ENCODE data around the gene CTXND1.
"Not testable (repeated sequence)": the region's sequence is repeated elsewhere in the genome, so short reads cannot be mapped to it uniquely, and the experiment has no call there.

Gene CTXND1

GRCh38 chr15:80252121-80252518, at the start of gene CTXND1:
Gene CTXND1 (minus strand): TSS chr15:80252213. CDS start chr15:80201949, 50,264 bp downstream.
- DNase-seq, result no peak

DNA sequence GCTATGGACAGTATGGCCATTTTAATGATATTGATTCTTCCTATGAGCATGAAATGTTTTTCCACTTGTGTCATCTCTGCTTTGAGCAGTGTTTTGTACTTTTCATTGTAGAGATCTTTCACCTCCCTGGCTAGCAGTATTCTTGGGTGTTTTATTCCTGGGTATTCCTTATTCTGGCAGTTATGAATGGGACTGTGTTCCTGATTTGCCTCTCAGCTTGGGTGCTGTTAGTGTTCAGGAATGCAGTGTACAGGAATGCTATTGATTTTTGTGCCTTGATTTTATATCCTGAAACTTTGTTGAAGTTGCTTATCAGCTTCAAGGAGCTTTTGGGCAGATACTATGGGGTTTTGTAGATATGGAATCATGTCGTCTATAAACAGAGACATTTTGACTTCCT, 49.5 kb upstream of the CTXND1 start:
- no peak for DNase-seq

- not testable (repeated sequence) for DNase-seq
These were observed 43.8 kb upstream of the CTXND1 start for GRCh38 chr15:80295777-80296176.

DNA sequence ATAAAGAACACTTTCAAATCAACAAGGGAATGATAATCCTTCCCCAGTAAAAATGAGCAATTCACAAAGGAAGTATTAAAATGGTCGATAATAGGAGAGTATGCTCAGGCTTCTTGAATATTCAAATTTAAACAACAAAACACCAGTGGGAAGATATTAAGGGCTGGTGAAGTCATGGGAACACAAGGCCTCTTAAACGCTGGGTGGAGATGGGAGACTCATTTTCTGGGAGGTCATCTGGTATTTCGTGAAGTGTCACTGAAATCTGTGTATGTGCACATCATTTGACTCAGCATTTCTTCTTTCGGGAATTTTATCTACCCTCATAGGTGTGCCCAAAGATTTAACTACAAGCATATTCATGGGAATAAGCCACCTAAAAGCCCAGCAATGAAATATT, 40.1 kb upstream of the CTXND1 start:
- no peak for DNase-seq

DNA sequence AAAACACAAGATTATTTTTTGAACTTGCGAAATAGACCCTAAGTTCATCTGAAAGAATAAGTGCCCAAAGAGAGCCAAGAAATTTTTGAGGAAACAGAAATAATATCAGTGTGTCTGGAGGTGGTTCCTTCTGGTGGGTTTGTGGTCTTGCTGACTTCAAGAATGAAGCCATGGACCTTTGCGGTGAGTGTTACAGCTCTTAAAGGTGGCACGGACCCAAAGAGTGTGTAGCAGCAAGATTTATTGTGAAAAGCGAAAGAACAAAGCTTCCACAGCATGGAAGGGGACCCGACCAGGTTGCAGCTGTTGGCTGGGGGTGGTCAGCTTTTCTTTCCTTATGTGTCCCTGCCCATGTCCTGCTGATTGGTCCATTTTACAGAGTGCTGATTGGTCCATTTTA, 38.9 kb upstream of the CTXND1 start:
- DNase-seq, result not testable (repeated sequence)

DNA sequence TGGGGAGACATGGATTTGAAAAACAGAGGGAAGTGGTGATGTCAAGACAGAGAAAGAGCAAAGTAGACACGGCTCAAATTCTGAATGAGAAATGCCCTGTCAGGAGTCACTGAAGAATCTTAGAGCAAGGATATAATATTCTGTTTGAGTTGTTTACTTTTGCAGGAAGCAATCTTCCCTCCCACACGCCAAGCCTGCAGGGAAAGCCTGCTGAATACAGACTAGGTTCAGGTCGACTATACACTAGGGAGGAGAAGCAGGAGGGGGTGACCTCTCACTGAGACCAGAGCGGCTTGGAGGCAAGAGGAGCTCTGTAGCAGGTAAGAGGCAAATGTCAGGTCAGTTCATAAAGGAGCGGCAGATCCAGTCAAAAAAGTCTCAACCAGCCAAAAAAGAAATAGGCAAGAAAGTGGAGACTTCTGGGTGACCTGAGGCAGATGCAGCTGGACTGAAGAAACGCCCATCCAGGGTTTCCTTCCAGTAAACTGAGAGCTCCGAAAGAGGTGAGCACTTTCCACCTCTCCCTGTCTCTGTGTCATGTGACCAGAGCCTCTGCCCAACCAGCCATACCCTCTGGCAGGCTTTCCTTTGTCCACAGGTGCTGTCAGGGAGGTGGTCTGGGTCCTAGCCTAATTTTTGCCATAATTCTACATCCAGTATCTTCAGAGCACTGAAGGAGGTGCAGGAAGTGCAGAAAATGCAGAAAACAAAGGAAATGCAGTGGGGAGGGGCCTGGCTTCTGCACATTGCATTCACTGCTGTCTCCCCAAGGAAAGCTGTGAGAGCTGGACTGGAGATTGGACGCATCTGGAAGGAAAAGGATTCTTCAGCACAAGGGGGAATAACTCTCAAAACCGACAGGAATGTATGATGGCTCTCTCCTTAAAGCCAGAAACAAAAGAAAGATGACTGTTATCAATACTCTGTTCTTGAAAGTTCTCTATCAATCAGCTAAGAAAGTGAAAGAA, 37.8 kb upstream of the CTXND1 start:
- no peak for DNase-seq

DNA sequence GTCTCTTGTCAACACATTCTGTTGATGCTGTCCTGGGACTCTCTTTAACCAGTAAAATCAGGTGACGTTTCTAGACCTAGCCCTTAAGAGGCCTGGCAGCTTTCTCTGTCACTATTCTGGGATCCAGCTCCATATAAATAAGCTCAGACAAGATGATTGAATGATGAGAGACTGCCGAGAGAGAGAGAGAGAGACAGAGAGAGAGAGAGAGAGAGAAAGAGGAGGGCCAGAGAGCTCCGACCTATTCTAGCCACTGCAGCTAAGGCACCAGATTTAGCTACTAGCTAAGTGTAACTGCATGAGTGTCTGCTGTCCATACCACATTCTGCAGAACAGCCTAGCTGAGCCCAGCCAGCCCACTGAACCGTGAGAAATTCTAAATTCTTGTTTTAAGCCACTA, 36.1 kb upstream of the CTXND1 start:
- no peak for DNase-seq

DNA sequence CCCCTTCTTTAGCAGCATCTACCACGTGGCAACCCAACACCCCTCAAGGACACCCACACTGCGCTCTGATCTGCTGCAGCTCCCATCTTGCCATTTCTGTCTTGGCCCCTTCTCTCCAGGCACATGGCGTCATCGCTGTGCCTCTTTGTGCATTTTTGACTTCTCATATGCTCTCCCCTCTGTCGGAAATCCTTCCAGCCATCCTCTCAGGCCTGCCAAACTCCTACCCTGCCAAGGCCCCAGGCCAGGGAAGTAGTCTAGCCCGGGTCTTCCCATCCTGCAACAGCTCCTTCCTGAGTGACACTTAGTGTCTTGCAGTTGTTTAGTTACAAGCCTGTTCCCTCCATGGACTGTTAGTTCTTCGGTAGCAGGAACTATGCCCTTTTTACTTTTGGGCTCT, 34.0 kb upstream of the CTXND1 start:
- no peak for DNase-seq

- no peak for DNase-seq
These were observed 33.4 kb upstream of the CTXND1 start for GRCh38 chr15:80285379-80285778.

GRCh38 chr15:80283531-80283930, 31.5 kb upstream of the CTXND1 start:
- DNase-seq, result no peak

DNA sequence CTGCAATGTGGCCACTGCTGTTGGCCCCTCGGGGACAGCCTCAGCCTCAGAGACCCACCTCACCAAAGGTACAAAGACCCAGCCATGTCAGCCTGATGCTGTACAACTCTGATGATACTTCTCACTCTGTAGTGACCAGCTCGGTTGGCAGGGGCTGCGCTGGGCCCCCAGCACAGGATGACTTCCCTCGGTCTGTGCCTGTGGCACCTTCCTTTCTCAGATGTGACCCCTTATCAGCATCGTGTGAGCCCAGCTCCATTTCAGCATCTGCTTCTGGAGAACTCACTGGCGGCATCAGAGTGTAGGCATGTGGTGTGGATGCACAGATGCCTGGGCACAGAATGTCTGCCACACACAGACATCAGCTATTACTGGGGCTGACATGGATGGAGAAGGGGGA, 25.1 kb upstream of the CTXND1 start:
- DNase-seq, result no peak

DNA sequence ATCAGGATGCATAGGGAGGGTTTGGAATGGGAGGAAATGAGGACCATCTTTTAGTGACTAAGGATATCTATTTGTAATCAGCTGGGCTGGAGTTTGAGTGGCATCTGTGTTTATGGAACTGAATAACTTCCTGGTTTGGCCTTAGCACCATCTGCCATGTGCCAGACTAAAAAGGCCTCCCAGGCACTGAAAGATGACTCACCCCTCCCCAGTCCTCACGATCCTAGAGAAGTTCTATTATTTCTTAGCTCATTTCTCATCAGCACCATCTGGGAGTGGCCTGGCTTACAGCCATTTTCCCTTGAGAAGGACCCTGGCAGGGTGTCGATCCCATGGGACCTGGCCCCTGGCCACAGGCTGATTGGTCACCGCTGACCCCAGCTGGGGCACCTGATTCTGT, 23.9 kb upstream of the CTXND1 start:
- no peak for DNase-seq

- DNase-seq, result no peak
These were observed 23.0 kb upstream of the CTXND1 start for GRCh38 chr15:80274996-80275395.

GRCh38 chr15:80274554-80274953, 22.5 kb upstream of the CTXND1 start:
- no peak for DNase-seq

DNA sequence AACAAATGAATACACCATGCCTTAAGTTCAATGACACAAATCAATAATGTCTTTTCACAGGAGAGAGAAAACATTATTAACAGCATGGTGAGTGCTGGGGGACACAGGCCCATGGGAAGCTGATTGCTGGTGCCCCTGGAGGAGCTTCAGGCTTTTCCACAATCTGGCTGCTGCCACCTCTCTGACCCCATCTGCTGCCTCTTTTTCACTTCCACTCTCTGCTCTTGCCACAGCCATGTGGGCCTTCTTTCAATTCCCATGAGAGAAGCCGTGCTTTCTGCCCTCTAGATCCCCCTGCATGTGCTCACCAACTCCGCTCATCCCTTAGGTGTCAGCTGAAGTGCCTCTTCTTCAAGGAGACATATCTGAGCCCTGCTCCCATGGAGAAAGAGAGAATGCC, 21.0 kb upstream of the CTXND1 start:
- no peak for DNase-seq

DNA sequence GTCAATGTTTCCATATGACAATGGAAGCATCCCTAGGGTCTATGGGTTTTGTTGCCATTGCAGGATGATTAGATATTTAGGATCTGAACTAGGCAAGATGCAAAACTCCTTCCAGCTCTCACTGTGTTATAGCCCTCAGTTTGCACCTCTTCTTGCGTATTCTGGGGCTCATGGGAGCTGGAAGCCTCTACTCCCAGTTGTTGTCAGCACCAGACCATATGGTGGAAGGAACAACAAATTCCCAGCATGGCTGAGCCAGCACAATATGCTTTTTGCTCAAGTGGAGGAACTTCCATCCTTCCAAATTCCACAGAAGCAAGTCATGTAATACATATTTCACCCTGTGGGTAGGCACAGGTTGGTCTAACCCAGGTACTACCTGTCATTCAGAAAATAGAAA, 18.5 kb upstream of the CTXND1 start:
- no peak for DNase-seq

DNA sequence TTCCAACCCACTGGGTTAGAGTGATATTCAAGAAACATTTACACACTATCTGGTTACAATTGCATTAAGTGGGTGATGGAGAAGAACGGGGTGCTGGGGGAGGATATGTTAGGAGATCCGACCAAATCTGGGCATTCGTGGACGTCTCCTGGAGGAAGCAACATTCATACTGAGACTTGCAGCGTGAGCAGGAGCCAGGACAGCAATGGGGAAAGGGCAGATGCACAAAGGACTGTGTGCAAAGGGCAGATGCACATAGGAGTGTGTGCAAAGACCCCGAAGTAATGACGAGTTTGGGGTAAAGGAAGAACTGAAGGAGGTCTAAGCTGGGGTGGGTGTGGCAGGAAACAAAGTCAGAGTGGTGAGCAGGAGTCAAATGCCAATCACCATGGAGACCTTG, 16.1 kb upstream of the CTXND1 start:
- no peak for DNase-seq

- DNase-seq, result no peak
These were observed 15.6 kb upstream of the CTXND1 start for GRCh38 chr15:80267658-80268057.

DNA sequence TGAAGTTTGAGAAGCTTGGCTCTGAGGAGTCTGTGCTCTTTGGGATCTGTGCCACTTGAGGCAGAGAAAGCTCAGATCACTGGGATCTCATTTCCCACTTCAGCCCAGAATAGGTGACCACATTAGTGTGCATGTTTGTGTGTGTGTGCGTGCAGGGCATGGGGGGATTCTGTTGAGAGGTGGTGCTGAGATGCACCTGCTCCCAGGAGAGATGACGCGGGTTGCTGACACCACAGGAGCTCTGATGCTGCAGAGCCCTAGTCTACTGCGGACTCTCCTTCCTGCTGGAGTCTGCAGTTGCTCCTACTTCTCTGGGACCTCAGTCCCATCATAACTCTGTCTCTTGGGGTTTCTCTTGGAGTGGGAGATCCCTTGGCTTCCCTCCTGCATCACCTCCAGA, 14.7 kb upstream of the CTXND1 start:
- DNase-seq, result no peak

- no peak for DNase-seq
These were observed 14.1 kb upstream of the CTXND1 start for GRCh38 chr15:80266113-80266512.

- no peak for DNase-seq
These were observed 13.0 kb upstream of the CTXND1 start for GRCh38 chr15:80265021-80265420.

DNA sequence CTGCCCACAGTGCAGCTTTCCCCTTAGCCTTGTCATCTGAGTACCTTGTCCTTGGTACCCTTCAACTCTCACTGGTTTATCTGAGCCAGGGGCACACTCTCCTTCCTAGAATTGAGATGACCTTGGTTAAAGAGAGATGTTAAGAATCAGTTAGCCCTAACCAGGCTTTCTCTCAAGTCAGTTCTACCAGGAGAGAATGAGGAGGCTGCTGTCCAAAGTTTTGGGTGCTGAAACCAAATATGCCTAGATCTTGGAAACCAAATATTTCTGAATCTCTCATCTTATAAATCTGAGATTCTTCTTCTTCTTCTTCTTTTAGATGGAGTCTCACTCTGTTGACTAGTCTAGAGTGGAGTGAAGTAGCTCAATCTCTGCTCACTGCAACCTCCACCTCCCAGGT, 12.0 kb upstream of the CTXND1 start:
- DNase-seq, result no peak

DNA sequence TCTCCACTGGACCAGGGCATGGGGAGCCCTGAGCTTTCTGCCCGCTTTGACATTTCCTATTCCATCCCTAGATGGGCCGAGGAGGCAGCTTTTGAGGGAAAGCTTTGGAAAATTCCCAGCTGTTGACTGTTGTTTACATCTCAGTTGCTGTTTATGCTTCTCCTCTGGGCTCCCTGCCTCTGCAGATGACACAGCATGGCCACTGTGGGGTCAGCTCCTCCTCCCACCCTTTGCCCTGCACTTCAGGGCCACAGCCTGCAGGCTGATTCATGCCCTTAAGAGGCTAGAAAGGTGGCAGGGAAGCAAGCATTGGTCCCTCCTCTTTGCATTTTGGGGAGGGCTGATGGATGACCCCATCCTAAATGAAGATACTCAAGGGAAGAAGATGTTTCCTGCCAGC, 8.5 kb upstream of the CTXND1 start:
- no peak for DNase-seq

DNA sequence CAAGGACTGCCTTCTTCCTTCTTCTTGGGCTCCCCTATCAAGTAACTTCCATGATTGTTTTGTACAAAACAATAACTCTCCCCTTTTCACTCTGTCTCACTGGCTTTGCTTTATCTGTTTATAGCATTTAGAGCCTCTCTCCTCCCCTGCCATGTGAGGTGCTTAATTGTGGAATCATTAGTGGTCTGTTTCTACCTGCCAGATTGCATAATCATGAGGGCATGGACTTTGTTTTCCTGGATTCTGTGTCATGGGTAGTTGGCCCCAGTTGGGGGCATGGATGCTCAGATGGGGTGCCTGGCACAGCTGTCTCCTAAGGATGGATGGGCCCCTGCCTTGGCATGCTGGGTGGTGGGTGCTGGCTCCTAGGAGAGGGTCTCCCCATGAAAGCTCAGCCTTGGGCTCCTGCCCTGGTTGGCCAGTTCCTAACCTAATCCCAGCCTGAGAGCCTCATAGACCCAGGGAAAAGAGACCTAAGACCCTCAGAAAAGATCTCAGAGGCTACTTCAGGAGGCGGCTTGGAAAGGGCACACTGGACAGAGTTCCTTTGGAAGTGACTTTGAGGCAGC, 8.0 kb upstream of the CTXND1 start:
- DNase-seq, result no peak
